ENCODE measurements around the gene SH3PXD2A. TPM values are rescaled to one million over a fixed set of nuclear protein-coding genes. Genes with fewer than 3 reads are reported as not detected.

The SH3PXD2A gene
- total and polyA plus RNA-seq, 9 of the 15 experiments (the other 6 are each of a cell fraction or from before 2014, with no cell fraction given), result 0.41 to 9.3 (median 2.5) TPM

DNA sequence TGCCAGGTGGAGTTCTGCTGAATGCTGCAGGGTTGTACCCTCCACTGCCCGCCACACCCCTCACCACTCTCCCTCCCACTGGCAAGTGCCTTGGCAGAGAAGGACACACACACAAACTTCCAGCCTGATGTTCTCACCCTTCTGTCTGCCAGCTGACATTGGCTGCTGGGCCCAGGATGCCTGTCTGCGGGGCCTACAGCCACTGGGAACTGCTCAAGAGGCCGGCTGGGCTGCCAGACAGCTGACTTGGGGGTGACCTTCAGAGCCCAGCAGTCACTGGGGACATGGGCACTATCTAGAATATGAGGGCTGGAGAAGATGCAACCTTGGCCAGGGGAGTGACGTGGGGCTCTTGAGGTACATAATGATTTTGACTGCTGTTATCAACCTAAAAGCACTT lies 157.1 kb downstream of the SH3PXD2A start:
- H3K4me2 ChIP-seq (ENCODE audit: insufficient read depth, low read length), result no peak overlapping the region
- in situ Hi-C loops (cut with MboI) (no loop called here), intact Hi-C loops (cut with micrococcal nuclease) (no loop called here)
- H3K9ac ChIP-seq (ENCODE audit: insufficient read depth in 1 of 2, low read depth in 2 of 2, low read length in 2 of 2), result peak overlapping the region in 1 of 2 experiments; percentile 36; a peak in 2 of 4 replicates
- POLR2A ChIA-PET, result interaction anchor here (0.6 kb wide), 1 partner anchor 11 kb away, joined by 3 read pairs; no protein-coding TSS in a partner anchor
- H3K36me3 ChIP-seq (ENCODE audit: control insufficient read depth, insufficient read depth, low read length), result no peaks in the 10 kb centered on the region
- 52% methylated on average over 3 of the region's 4 CpGs for WGBS (ENCODE audit: insufficient coverage, low coverage, missing lambda C conversion rate)
- BruUV-seq (replicated peaks), result no TSS peak
- no peaks in the 10 kb centered on the region for H3K79me2 ChIP-seq (ENCODE audit: control insufficient read depth, insufficient read depth, low read length)
- FAIRE-seq (no peak), DNase-seq (ENCODE audit: extremely low read depth in 1 of 4, low spot score in 3 of 4) (no peak), ATAC-seq (no peak)
- H3K4me1 ChIP-seq (replicated peaks in 1 of 2; ENCODE audit: control insufficient read depth in 2 of 2, insufficient read depth in 2 of 2, low read length in 2 of 2), result peaks cover 22 to 24% of the 10 kb centered on the region in 2 experiments
- H4K20me1 ChIP-seq (replicated peaks; ENCODE audit: control insufficient read depth, insufficient read depth, low read length), result no peaks in the 10 kb centered on the region
- no peak overlapping the region for H3K27ac ChIP-seq (ENCODE audit: extremely low read depth, low read depth, low read length)
- H3K27me3 ChIP-seq (ENCODE audit: control insufficient read depth in 2 of 2, insufficient read depth in 2 of 2, low read length in 2 of 2), result no peaks in the 10 kb centered on the region
- no peaks in the 10 kb centered on the region for H3K9me3 ChIP-seq (replicated peaks; ENCODE audit: control insufficient read depth, insufficient read depth, low read depth, low read length)
- H3K9me1 ChIP-seq (ENCODE audit: control insufficient read depth, insufficient read depth, low read length), result no peaks in the 10 kb centered on the region
- H2AFZ ChIP-seq (ENCODE audit: low read depth, low read length), result no peak overlapping the region
- TF ChIP-seq POLR2G (IDR thresholded peaks at IDR 0.05; ENCODE audit: low read depth, low read length) (no peak), SIX5 (IDR thresholded peaks at IDR 0.05; ENCODE audit: borderline replicate concordance in 1 of 2, insufficient read depth in 1 of 2, low read depth in 1 of 2, low read length in 2 of 2) (no peak)
- no peak overlapping the region for H3K4me3 ChIP-seq
- CTCF ChIA-PET (ENCODE audit: low intra/inter-chr PET ratio), result no interaction called here

DNA sequence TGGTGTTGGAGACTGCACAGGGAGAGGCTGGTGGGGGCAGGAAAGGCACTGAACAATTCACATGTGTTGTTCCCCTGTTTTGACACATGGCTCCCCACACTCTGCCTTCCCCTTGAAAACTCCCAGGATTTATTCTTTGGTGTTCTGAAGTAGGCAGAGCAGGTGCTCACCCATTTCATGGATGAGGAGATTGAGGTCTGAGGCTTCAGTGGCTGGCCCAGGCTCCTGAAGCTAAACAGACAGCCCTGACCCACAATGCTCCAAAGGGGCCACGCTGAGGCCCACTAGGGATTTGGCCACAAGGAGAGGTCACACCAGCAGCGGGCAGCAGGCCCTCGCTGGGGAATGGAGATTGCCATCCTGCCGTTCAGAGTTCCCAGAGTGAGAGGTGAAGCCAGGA lies 157.6 kb downstream of the SH3PXD2A start:
- Histone ChIP-seq H3K27ac (ENCODE audit: extremely low read depth, low read depth, low read length) (no peak overlapping the region), H3K9me1 (ENCODE audit: control insufficient read depth, insufficient read depth, low read length) (no peaks in the 10 kb centered on the region), H3K27me3 (ENCODE audit: control insufficient read depth in 2 of 2, insufficient read depth in 2 of 2, low read length in 2 of 2) (no peaks in the 10 kb centered on the region), H4K20me1 (replicated peaks; ENCODE audit: control insufficient read depth, insufficient read depth, low read length) (no peaks in the 10 kb centered on the region), H2AFZ (ENCODE audit: low read depth, low read length) (no peak overlapping the region), H3K4me1 (replicated peaks in 1 of 2; ENCODE audit: control insufficient read depth in 2 of 2, insufficient read depth in 2 of 2, low read length in 2 of 2) (peaks cover 24 to 26% of the 10 kb centered on the region in 2 experiments), H3K79me2 (ENCODE audit: control insufficient read depth, insufficient read depth, low read length) (no peaks in the 10 kb centered on the region), H3K9me3 (replicated peaks; ENCODE audit: control insufficient read depth, insufficient read depth, low read depth, low read length) (no peaks in the 10 kb centered on the region), H3K36me3 (ENCODE audit: control insufficient read depth, insufficient read depth, low read length) (no peaks in the 10 kb centered on the region), H3K9ac (ENCODE audit: insufficient read depth in 1 of 2, low read depth in 2 of 2, low read length in 2 of 2) (peak overlapping the region in 1 of 2 experiments; percentile 36; a peak in 2 of 4 replicates), H3K4me3 (no peak overlapping the region), H3K4me2 (ENCODE audit: insufficient read depth, low read length) (no peak overlapping the region)
- CTCF ChIA-PET (ENCODE audit: low intra/inter-chr PET ratio), result no interaction called here
- POLR2A ChIA-PET, result interaction anchor here (0.7 kb wide), 1 partner anchor 45 kb away, joined by 4 read pairs; no protein-coding TSS in a partner anchor
- 17% methylated on average over 1 of the region's 4 CpGs for WGBS (ENCODE audit: insufficient coverage, low coverage, missing lambda C conversion rate)
- in situ Hi-C loops (cut with MboI), result no loop called here
- DNase-seq (ENCODE audit: extremely low read depth in 1 of 4, low spot score in 3 of 4), result no peak
- FAIRE-seq, result no peak
- ATAC-seq, result no peak
- intact Hi-C loops (cut with micrococcal nuclease), result no loop called here
- no TSS peak for BruUV-seq (replicated peaks)
- TF ChIP-seq CSDE1 (IDR thresholded peaks at IDR 0.05), result no peak
- 0 out of 4 replicates have a peak, but pooled peaks of 1 of the 2 experiments have one; percentile 11 for TF ChIP-seq RCOR1 (IDR thresholded peaks at IDR 0.05; ENCODE audit: borderline replicate concordance in 1 of 2, low read depth in 2 of 2, low read length in 2 of 2)
- 0 out of 2 replicates have a peak, but pooled peaks have one; percentile 17 for TF ChIP-seq HDAC2 (IDR thresholded peaks at IDR 0.05)
- TF ChIP-seq, protein P1, sequence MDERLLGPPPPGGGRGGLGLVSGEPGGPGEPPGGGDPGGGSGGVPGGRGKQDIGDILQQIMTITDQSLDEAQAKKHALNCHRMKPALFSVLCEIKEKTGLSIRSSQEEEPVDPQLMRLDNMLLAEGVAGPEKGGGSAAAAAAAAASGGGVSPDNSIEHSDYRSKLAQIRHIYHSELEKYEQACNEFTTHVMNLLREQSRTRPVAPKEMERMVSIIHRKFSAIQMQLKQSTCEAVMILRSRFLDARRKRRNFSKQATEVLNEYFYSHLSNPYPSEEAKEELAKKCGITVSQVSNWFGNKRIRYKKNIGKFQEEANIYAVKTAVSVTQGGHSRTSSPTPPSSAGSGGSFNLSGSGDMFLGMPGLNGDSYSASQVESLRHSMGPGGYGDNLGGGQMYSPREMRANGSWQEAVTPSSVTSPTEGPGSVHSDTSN (CRISPR knock-in tag; IDR thresholded peaks at IDR 0.05; ENCODE audit: low read depth), result no peak
- TF ChIP-seq, protein P1 (tag; conservative IDR thresholded peaks at IDR 0.05; ENCODE audit: low read depth), result no peak
- TF ChIP-seq RBM25 (IDR thresholded peaks at IDR 0.05; ENCODE audit: low read depth, low read length, severe bottlenecking), result peak; percentile 62
- peak; percentile 68 for TF ChIP-seq BCOR (IDR thresholded peaks at IDR 0.05)
- no peak for TF ChIP-seq MEF2A (IDR thresholded peaks at IDR 0.05; ENCODE audit: control insufficient read depth, low read depth, low read length)
- TF ChIP-seq, protein P2, sequence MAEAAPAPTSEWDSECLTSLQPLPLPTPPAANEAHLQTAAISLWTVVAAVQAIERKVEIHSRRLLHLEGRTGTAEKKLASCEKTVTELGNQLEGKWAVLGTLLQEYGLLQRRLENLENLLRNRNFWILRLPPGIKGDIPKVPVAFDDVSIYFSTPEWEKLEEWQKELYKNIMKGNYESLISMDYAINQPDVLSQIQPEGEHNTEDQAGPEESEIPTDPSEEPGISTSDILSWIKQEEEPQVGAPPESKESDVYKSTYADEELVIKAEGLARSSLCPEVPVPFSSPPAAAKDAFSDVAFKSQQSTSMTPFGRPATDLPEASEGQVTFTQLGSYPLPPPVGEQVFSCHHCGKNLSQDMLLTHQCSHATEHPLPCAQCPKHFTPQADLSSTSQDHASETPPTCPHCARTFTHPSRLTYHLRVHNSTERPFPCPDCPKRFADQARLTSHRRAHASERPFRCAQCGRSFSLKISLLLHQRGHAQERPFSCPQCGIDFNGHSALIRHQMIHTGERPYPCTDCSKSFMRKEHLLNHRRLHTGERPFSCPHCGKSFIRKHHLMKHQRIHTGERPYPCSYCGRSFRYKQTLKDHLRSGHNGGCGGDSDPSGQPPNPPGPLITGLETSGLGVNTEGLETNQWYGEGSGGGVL (CRISPR knock-in tag; IDR thresholded peaks at IDR 0.05), result no peak

Measured in K562 (cell line).